G401.6 (cell line): ENCODE measurements around the gene AP5S1.
"Not testable (repeated sequence)": the region's sequence is repeated elsewhere in the genome, so short reads cannot be mapped to it uniquely, and the experiment has no call there.

Experiments
- FAIRE-seq: peaks from 2 replicates; lab custom pipeline; 2012; peaks lifted over from hg19 to GRCh38; lab: Jason Lieb, UNC

Gene AP5S1

GRCh38 chr20:3812975-3813847 lies 7.1 kb upstream of the AP5S1 start:
- FAIRE-seq: no peak

- no peak for FAIRE-seq
Measured at GRCh38 chr20:3813848-3814581, 6.3 kb upstream of the AP5S1 start.

GRCh38 chr20:3814928-3815495 lies 5.3 kb upstream of the AP5S1 start:
- no peak for FAIRE-seq

GRCh38 chr20:3815703-3816315 lies 4.5 kb upstream of the AP5S1 start:
- FAIRE-seq: no peak

GRCh38 chr20:3818155-3819151 lies 1.9 kb upstream of the AP5S1 start:
- no peak for FAIRE-seq

GRCh38 chr20:3819411-3820047 lies 818 bp upstream of the AP5S1 start:
- no peak for FAIRE-seq

GRCh38 chr20:3820901-3821727 lies 767 bp downstream of the AP5S1 start:
- no peak for FAIRE-seq

- FAIRE-seq: no peak
Measured at GRCh38 chr20:3821996-3822395, 1.6 kb downstream of the AP5S1 start.

GRCh38 chr20:3823881-3824280 lies 3.5 kb downstream of the AP5S1 start:
- FAIRE-seq: no peak

GRCh38 chr20:3825526-3825925 lies 5.2 kb downstream of the AP5S1 start:
- no peak for FAIRE-seq

- FAIRE-seq: no peak
Measured at GRCh38 chr20:3826420-3826819, 6.1 kb downstream of the AP5S1 start.

- no peak for FAIRE-seq
Measured at GRCh38 chr20:3828798-3829197, 8.5 kb downstream of the AP5S1 start.

GRCh38 chr20:3829891-3830290 lies 9.5 kb downstream of the AP5S1 start:
- not testable (repeated sequence) for FAIRE-seq

GRCh38 chr20:3836132-3836531 lies 15.8 kb downstream of the AP5S1 start:
- FAIRE-seq: no peak

GRCh38 chr20:3839328-3839727 lies 19.0 kb downstream of the AP5S1 start:
- FAIRE-seq: no peak

- FAIRE-seq: not testable (repeated sequence)
Measured at GRCh38 chr20:3840201-3840600, 19.9 kb downstream of the AP5S1 start.

GRCh38 chr20:3842348-3842930 lies 22.1 kb downstream of the AP5S1 start:
- no peak for FAIRE-seq

GRCh38 chr20:3843490-3843889 lies 23.1 kb downstream of the AP5S1 start:
- FAIRE-seq: no peak

GRCh38 chr20:3843990-3844619 lies 23.8 kb downstream of the AP5S1 start:
- FAIRE-seq: not testable (repeated sequence)
